WI38 (cell line): Measurements from ENCODE around the gene CEACAM1.
"Not testable (repeated sequence)": the region's sequence is repeated elsewhere in the genome, so short reads cannot be mapped to it uniquely, and the experiment has no call there.

Experiments
- H3K4me3 ChIP-seq: 2 replicates; pipeline ENCODE4 v1.5.1; 2011; ENCODE audit warnings: low read depth, mild to moderate bottlenecking, control low read depth, low read length
- CTCF ChIP-seq: IDR thresholded peaks from 2 replicates; pipeline ENCODE4 v1.5.1; 2012; ENCODE audit warnings: low read depth, mild to moderate bottlenecking, control low read depth, low read length

Gene CEACAM1

GRCh38 chr19:42546831-42547500, 18.7 kb upstream of the CEACAM1 start:
- no peak overlapping the region for H3K4me3 ChIP-seq
- no peak for TF ChIP-seq CTCF

- no peak for TF ChIP-seq CTCF
- H3K4me3 ChIP-seq = no peak overlapping the region
Observed at GRCh38 chr19:42544146-42544545, 15.9 kb upstream of the CEACAM1 start.

- no peak for TF ChIP-seq CTCF
Observed at GRCh38 chr19:42542791-42543190, 14.5 kb upstream of the CEACAM1 start.

GRCh38 chr19:42540071-42540553, 11.8 kb upstream of the CEACAM1 start:
- no peak overlapping the region for H3K4me3 ChIP-seq
- TF ChIP-seq CTCF = no peak

More at GRCh38 chr19:42542791-42543190, 14.5 kb upstream of the CEACAM1 start:
- no peak overlapping the region for H3K4me3 ChIP-seq

GRCh38 chr19:42538841-42539709, 10.8 kb upstream of the CEACAM1 start:
- no peak for TF ChIP-seq CTCF
- H3K4me3 ChIP-seq = no peak overlapping the region

- not testable (repeated sequence) for H3K4me3 ChIP-seq
Observed at GRCh38 chr19:42535276-42535675, 7.0 kb upstream of the CEACAM1 start.

- no peak for TF ChIP-seq CTCF
- H3K4me3 ChIP-seq = no peak overlapping the region
Observed at GRCh38 chr19:42534391-42534790, 6.1 kb upstream of the CEACAM1 start.
